A673 (cell line): ENCODE data around the gene POLG2.

Experiments
- EZH2 ChIP-seq: fragments of 200-600 bp; sonication (generic); IDR thresholded peaks from 2 replicates; pipeline ENCODE4 v1.6.1; 2017; ENCODE audit warnings: borderline replicate concordance, low read depth, mild to moderate bottlenecking, mixed read lengths, antibody characterized with exemption, low read length; ENCODE audit not compliant: poor library complexity, severe bottlenecking
- TF ChIP-seq, protein P1 (sequence below): fragments of 300-800, 200-600 bp; sonication (generic); conservative IDR thresholded peaks from 2 replicates; pipeline ENCODE4 v1.5.1; 2017; ENCODE audit warnings: low read depth, mild to moderate bottlenecking, antibody characterized with exemption, low read length, moderate library complexity, mixed read lengths

DNA sequence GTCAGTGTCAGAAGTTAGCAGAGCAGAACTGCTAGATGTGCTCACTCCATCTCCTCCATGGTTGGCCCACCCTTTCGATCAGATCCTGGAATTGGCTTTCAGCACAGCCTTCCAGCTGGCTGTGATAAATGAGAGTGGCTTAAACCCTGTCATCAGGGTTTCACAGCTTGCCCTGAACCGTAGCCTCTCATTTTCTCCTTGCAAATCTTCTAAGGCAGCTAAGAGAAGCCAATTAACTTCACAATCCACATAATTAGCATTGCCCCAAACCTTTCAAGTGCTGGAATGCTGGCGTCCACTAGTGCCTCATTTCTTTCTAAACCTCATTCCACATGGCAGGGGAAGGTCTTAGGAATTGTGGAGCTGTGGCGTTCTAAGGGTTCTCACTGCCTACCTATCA is 26.2 kb downstream of the POLG2 start:
- no peak for TF ChIP-seq EZH2
- TF ChIP-seq, protein P1, sequence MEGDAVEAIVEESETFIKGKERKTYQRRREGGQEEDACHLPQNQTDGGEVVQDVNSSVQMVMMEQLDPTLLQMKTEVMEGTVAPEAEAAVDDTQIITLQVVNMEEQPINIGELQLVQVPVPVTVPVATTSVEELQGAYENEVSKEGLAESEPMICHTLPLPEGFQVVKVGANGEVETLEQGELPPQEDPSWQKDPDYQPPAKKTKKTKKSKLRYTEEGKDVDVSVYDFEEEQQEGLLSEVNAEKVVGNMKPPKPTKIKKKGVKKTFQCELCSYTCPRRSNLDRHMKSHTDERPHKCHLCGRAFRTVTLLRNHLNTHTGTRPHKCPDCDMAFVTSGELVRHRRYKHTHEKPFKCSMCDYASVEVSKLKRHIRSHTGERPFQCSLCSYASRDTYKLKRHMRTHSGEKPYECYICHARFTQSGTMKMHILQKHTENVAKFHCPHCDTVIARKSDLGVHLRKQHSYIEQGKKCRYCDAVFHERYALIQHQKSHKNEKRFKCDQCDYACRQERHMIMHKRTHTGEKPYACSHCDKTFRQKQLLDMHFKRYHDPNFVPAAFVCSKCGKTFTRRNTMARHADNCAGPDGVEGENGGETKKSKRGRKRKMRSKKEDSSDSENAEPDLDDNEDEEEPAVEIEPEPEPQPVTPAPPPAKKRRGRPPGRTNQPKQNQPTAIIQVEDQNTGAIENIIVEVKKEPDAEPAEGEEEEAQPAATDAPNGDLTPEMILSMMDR = no peak
